IMR-90 (cell line): ENCODE measurements around the gene SMC2. TPM values are rescaled to one million over a fixed set of nuclear protein-coding genes. Genes with fewer than 3 reads are reported as not detected.

ENCODE experiments used
- ATAC-seq: fragments of 200-7000 bp; cut with Tn5 transposase; 2 replicates; pipeline ENCODE4 v1.9.1; 2020; ENCODE audit warnings: low read depth, mild to moderate bottlenecking, moderate library complexity
- BruUV-seq: library from RNA; stranded (reverse); fragments of 400-500 nt; replicated peaks from 2 replicates; lab custom pipeline; 2021; lab: Mats Ljungman, UMichigan
- CTCF ChIA-PET: fragments of 300-600 bp; formaldehyde crosslinking; extraction: SDS; loops from one replicate; lab custom pipeline; 2021; ENCODE audit warnings: antibody characterized with exemption; lab: Yijun Ruan, JAX
- POLR2A ChIA-PET: fragments of 300-600 bp; sonication (Branson Sonifier 250); formaldehyde crosslinking; loops from one replicate; lab custom pipeline; 2022; ENCODE audit warnings: antibody characterized with exemption; ENCODE audit not compliant: unreplicated experiment; lab: Charles Lee
- DNase-seq: peaks from one replicate; pipeline ENCODE4 v3.0.0; 2013
- H2AFZ ChIP-seq: replicated peaks from 2 replicates; pipeline ENCODE3; 2013; ENCODE audit warnings: low read length, mild to moderate bottlenecking; ENCODE audit not compliant: poor library complexity
- H2AK5ac ChIP-seq: 2 replicates; pipeline ENCODE4 v1.6.1; 2013; ENCODE audit warnings: low read depth, low read length, inconsistent platforms
- H2AK9ac ChIP-seq: replicated peaks from 2 replicates; pipeline ENCODE3; 2013; ENCODE audit warnings: mild to moderate bottlenecking, low read depth, low read length, moderate library complexity; ENCODE audit not compliant: poor library complexity
- H2BK120ac ChIP-seq: 2 replicates; pipeline ENCODE4 v1.6.1; 2013; ENCODE audit warnings: low read depth, low read length, inconsistent platforms
- H2BK15ac ChIP-seq: 3 replicates; pipeline ENCODE4 v1.6.1; 2013; ENCODE audit warnings: low read depth, low read length, inconsistent platforms
- H2BK20ac ChIP-seq: 2 replicates; pipeline ENCODE4 v1.6.1; 2013; ENCODE audit warnings: low read depth, mild to moderate bottlenecking, inconsistent platforms, low read length, moderate library complexity
- H2BK5ac ChIP-seq: 2 replicates; pipeline ENCODE4 v1.6.1; 2013; ENCODE audit warnings: mild to moderate bottlenecking, low read depth, low read length, inconsistent platforms; ENCODE audit not compliant: poor library complexity, severe bottlenecking
- H3K14ac ChIP-seq: replicated peaks from 2 replicates; pipeline ENCODE4 v1.6.1; 2013; ENCODE audit warnings: low read depth, low read length, inconsistent platforms
- H3K18ac ChIP-seq: 2 replicates; pipeline ENCODE4 v1.6.1; 2013; ENCODE audit warnings: low read depth, low read length, control low read depth
- H3K23ac ChIP-seq: 2 replicates; pipeline ENCODE4 v1.6.1; 2013; ENCODE audit warnings: low read depth, low read length, inconsistent platforms
- H3K27ac ChIP-seq: 2 replicates; pipeline ENCODE4 v1.5.1; 2013; ENCODE audit warnings: mild to moderate bottlenecking, control low read depth, low read length; ENCODE audit not compliant: insufficient read depth
- H3K27me3 ChIP-seq: 2 replicates; pipeline ENCODE4 v1.6.1; 2013; ENCODE audit warnings: low read length; ENCODE audit not compliant: control insufficient read depth, insufficient read depth
- H3K36me3 ChIP-seq: 2 replicates; pipeline ENCODE4 v1.6.1; 2013; ENCODE audit warnings: low read length, mixed read lengths; ENCODE audit not compliant: control insufficient read depth, insufficient read depth
- H3K4ac ChIP-seq: 2 replicates; pipeline ENCODE4 v1.6.1; 2013; ENCODE audit warnings: low read depth, low read length, inconsistent platforms
- H3K4me1 ChIP-seq: 2 replicates; pipeline ENCODE4 v1.6.1; 2013; ENCODE audit warnings: low read length, mixed read lengths; ENCODE audit not compliant: control insufficient read depth, insufficient read depth
- H3K4me2 ChIP-seq: 2 replicates; pipeline ENCODE4 v1.6.1; 2013; ENCODE audit warnings: low read depth, mild to moderate bottlenecking, control low read depth, low read length, moderate library complexity
- H3K4me3 ChIP-seq: 2 replicates; pipeline ENCODE4 v1.5.1; 2013; ENCODE audit warnings: low read depth, mild to moderate bottlenecking, control low read depth, low read length, moderate library complexity; ENCODE audit not compliant: insufficient read depth
- H3K56ac ChIP-seq: 2 replicates; pipeline ENCODE4 v1.6.1; 2013; ENCODE audit warnings: low read length, inconsistent platforms; ENCODE audit not compliant: insufficient read depth; ENCODE audit errors: extremely low read depth
- H3K79me1 ChIP-seq, 2 experiments: 2 replicates each; pipeline ENCODE4 v1.6.1; 2013; ENCODE audit warnings: low read length in 2 of 2, inconsistent platforms in 1 of 2, low read depth in 1 of 2
- H3K9ac ChIP-seq: 2 replicates; pipeline ENCODE4 v1.6.1; 2013; ENCODE audit warnings: low read depth, low read length, control low read depth
- H3K9me1 ChIP-seq: 2 replicates; pipeline ENCODE4 v1.6.1; 2013; ENCODE audit warnings: low read length, inconsistent platforms; ENCODE audit not compliant: insufficient read depth
- H3K9me3 ChIP-seq: 2 replicates; pipeline ENCODE4 v1.6.1; 2013; ENCODE audit warnings: low read length; ENCODE audit not compliant: control insufficient read depth, insufficient read depth
- H4K20me1 ChIP-seq: 2 replicates; pipeline ENCODE4 v1.6.1; 2013; ENCODE audit warnings: low read length, inconsistent platforms; ENCODE audit not compliant: insufficient read depth
- H4K5ac ChIP-seq: 2 replicates; pipeline ENCODE4 v1.6.1; 2013; ENCODE audit warnings: mild to moderate bottlenecking, low read depth, low read length, control low read depth
- H4K8ac ChIP-seq, 2 experiments: 2 replicates each; pipeline ENCODE4 v1.6.1; 2013; ENCODE audit warnings: low read depth in 2 of 2, low read length in 2 of 2, control low read depth in 1 of 2, inconsistent platforms in 1 of 2
- H4K91ac ChIP-seq: 2 replicates; pipeline ENCODE4 v1.6.1; 2013; ENCODE audit warnings: low read depth, low read length, inconsistent platforms; ENCODE audit not compliant: insufficient read depth
- BHLHE40 ChIP-seq: fragments of 150-350 bp; IDR thresholded peaks from 2 replicates; pipeline ENCODE4 v1.6.1; 2016; ENCODE audit warnings: mild to moderate bottlenecking, low read depth, low read length
- CEBPB ChIP-seq: IDR thresholded peaks from 2 replicates; pipeline ENCODE4 v1.6.1; 2012; ENCODE audit warnings: low read depth, low read length, improper control_type of control experiment
- CHD1 ChIP-seq: IDR thresholded peaks from 2 replicates; pipeline ENCODE4 v1.6.1; 2012; ENCODE audit warnings: low read depth, low read length, improper control_type of control experiment
- CTCF ChIP-seq: conservative IDR thresholded peaks from 2 replicates; pipeline ENCODE4 v1.5.1; 2012; ENCODE audit warnings: mild to moderate bottlenecking, low read depth, low read length, improper control_type of control experiment
- ELK1 ChIP-seq: fragments of 150-350 bp; IDR thresholded peaks from 2 replicates; pipeline ENCODE4 v1.6.1; 2016; ENCODE audit warnings: low read depth, mild to moderate bottlenecking, low read length, moderate library complexity, borderline replicate concordance
- FOS ChIP-seq: fragments of 150-350 bp; IDR thresholded peaks from 2 replicates; pipeline ENCODE4 v1.6.1; 2016; ENCODE audit warnings: low read depth, low read length
- MAFK ChIP-seq: IDR thresholded peaks from 2 replicates; pipeline ENCODE4 v1.6.1; 2012; ENCODE audit warnings: low read depth, low read length, improper control_type of control experiment
- MAZ ChIP-seq: IDR thresholded peaks from 2 replicates; pipeline ENCODE4 v1.6.1; 2012; ENCODE audit warnings: low read depth, mild to moderate bottlenecking, low read length, improper control_type of control experiment, moderate library complexity, borderline replicate concordance
- MXI1 ChIP-seq: IDR thresholded peaks from 2 replicates; pipeline ENCODE4 v1.6.1; 2012; ENCODE audit warnings: low read depth, mild to moderate bottlenecking, low read length, moderate library complexity, borderline replicate concordance
- NFE2L2 ChIP-seq: fragments of 150-350 bp; IDR thresholded peaks from 2 replicates; pipeline ENCODE4 v1.6.1; 2016; ENCODE audit warnings: low read depth, mild to moderate bottlenecking, low read length
- POLR2A ChIP-seq: IDR thresholded peaks from 2 replicates; pipeline ENCODE4 v1.6.1; 2012; ENCODE audit warnings: mild to moderate bottlenecking, low read depth, low read length
- RAD21 ChIP-seq: IDR thresholded peaks from 2 replicates; pipeline ENCODE4 v1.6.1; 2012; ENCODE audit warnings: low read length, improper control_type of control experiment
- RCOR1 ChIP-seq: IDR thresholded peaks from 2 replicates; pipeline ENCODE4 v1.6.1; 2012; ENCODE audit warnings: mild to moderate bottlenecking, low read length, improper control_type of control experiment; ENCODE audit not compliant: insufficient replicate concordance
- RFX5 ChIP-seq: IDR thresholded peaks from 2 replicates; pipeline ENCODE4 v1.8.0; 2012; ENCODE audit warnings: low read depth, mild to moderate bottlenecking, low read length, moderate library complexity
- SMC3 ChIP-seq: fragments of 150-350 bp; IDR thresholded peaks from 2 replicates; pipeline ENCODE4 v1.6.1; 2016; ENCODE audit warnings: low read depth, mild to moderate bottlenecking, antibody characterized with exemption, low read length, moderate library complexity
- dilution Hi-C: fragments of 300-500 bp; cut with HindIII; formaldehyde crosslinking; loops from one replicate; pipeline ENCODE4 v1.14.3; 2018; ENCODE audit warnings: low sequenced_read_pairs; ENCODE audit not compliant: unreplicated experiment
- in situ Hi-C: fragments of 300-500 bp; cut with MboI; formaldehyde crosslinking; loops from 3 replicates; pipeline ENCODE4 v1.14.3; 2019; ENCODE audit warnings: low sequenced_read_pairs, inconsistent platforms, mixed read lengths
- intact Hi-C: fragments of 100-400 bp; cut with micrococcal nuclease; formaldehyde crosslinking; loops from 2 replicates; pipeline ENCODE4 v1.10.0; 2022
- polyA plus RNA-seq, 3 experiments: library from polyadenylated mRNA; depleted of rRNA; stranded (reverse); fragments of >200 nt; gene quantifications; 2 replicates each; pipeline ENCODE4 v1.2.3, GENCODE V29; 2012; ENCODE audit warnings: low replicate concordance in 1 of 3
- total RNA-seq: library from RNA; depleted of rRNA; stranded (reverse); fragments of >200 nt; gene quantifications from 2 replicates; pipeline ENCODE4 v1.2.3, GENCODE V29; 2012

SMC2 gene
- total and polyA plus RNA-seq, 2 of the 4 experiments (the other 2 are of a cell fraction): 4.9 to 12.4 TPM

- H4K5ac ChIP-seq: no peak overlapping the region
- DNase-seq (no peak), ATAC-seq (no peak)
- no peaks in the 10 kb centered on the region for H3K79me1 ChIP-seq
- no peak overlapping the region for H2BK20ac ChIP-seq
- H3K18ac ChIP-seq: no peak overlapping the region
- BruUV-seq: no TSS peak
- no peak overlapping the region for H3K56ac ChIP-seq
- dilution Hi-C loops (no loop called here), intact Hi-C loops (no loop called here), in situ Hi-C loops (no loop called here)
- no peak overlapping the region for H3K4me3 ChIP-seq
- H3K36me3 ChIP-seq: no peaks in the 10 kb centered on the region
- no peak overlapping the region for H4K91ac ChIP-seq
- no peak overlapping the region for H4K8ac ChIP-seq
- H3K4ac ChIP-seq: no peak overlapping the region
- no peak overlapping the region for H3K27ac ChIP-seq
- H3K9ac ChIP-seq: no peak overlapping the region
- H3K4me2 ChIP-seq: no peak overlapping the region
- no peak overlapping the region for H2AK9ac ChIP-seq
- no peak overlapping the region for H3K23ac ChIP-seq
- POLR2A ChIA-PET: no interaction called here
- CTCF ChIA-PET: no interaction called here
- 0 out of 2 replicates have a peak, but pooled peaks cover 3% of the 10 kb centered on the region for H3K9me1 ChIP-seq
- no peak overlapping the region for H2AFZ ChIP-seq
- no peaks in the 10 kb centered on the region for H4K20me1 ChIP-seq
- TF ChIP-seq NFE2L2 (no peak), CTCF (no peak), FOS (no peak), MAFK (no peak), BHLHE40 (no peak), CEBPB (no peak), POLR2A (no peak), ELK1 (no peak), MAZ (no peak), RFX5 (no peak), RCOR1 (no peak), MXI1 (no peak), CHD1 (no peak), SMC3 (no peak), RAD21 (no peak)
- H3K27me3 ChIP-seq: no peaks in the 10 kb centered on the region
- H3K4me1 ChIP-seq: peaks cover 8% of the 10 kb centered on the region
- no peak overlapping the region for H3K14ac ChIP-seq
- no peak overlapping the region for H2BK5ac ChIP-seq
- H2BK15ac ChIP-seq: no peak overlapping the region
- H2AK5ac ChIP-seq: no peak overlapping the region
- no peak overlapping the region for H2BK120ac ChIP-seq
- peaks cover 4% of the 10 kb centered on the region for H3K9me3 ChIP-seq
These were observed 15.5 kb upstream of the SMC2 start for GRCh38 chr9:104078596-104078995.
